Measurements from ENCODE around the gene DDX31.

Gene DDX31

DNA sequence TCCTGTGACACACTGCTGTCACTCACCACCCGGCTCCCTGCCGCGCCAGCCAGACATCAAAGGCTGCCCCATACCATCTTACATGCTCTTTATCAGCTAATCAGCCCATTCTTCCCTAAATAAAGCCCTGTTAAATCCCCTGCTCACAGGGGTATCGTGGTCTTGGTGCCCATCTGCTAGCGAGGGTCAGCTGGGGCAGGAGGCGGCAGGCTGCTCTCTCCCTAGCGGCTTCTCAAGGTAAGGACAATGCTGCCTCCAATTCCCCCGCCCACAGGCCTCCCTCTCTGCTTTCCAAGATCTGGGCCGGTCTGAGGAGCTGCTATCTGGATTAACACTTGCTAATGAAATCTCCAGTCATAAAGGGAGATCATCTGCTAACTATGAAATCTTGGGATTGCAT is 60.6 kb downstream of the DDX31 start:
- POLR2A ChIA-PET, result no interaction called here
- H3K9me3 ChIP-seq (ENCODE audit: control extremely low read depth in 1 of 5, control insufficient read depth in 4 of 5, insufficient read depth in 2 of 5, low read depth in 1 of 5, low read length in 4 of 5), result no peaks in the 10 kb centered on the region
- H3K4me3 ChIP-seq (ENCODE audit: control insufficient read depth in 1 of 7, extremely low read depth in 1 of 7, insufficient read depth in 4 of 7, low read depth in 2 of 7, low read length in 6 of 7), result no peak overlapping the region
- WGBS (ENCODE audit: insufficient coverage), result 99% methylated on average over 9 of the region's 9 CpGs
- CTCF ChIA-PET, result no interaction called here
- no peak overlapping the region for H3K27ac ChIP-seq (ENCODE audit: insufficient read depth in 1 of 2, low read depth in 1 of 2, low read length in 2 of 2, poor library complexity in 1 of 2, severe bottlenecking in 2 of 2)
- no peak for DNase-seq
- peaks cover 10 to 81% (median 44%) of the 10 kb centered on the region in 4 experiments for H3K36me3 ChIP-seq (ENCODE audit: control insufficient read depth in 4 of 4, insufficient read depth in 4 of 4, low read length in 3 of 4)
- no peaks in the 10 kb centered on the region for H3K4me1 ChIP-seq (ENCODE audit: control extremely low read depth in 1 of 4, control insufficient read depth in 4 of 4, insufficient read depth in 4 of 4, low read length in 3 of 4)
- H3K27me3 ChIP-seq (replicated peaks in 2 of 5; ENCODE audit: control insufficient read depth in 4 of 5, insufficient read depth in 5 of 5, low read length in 4 of 5), result no peaks in the 10 kb centered on the region

DNA sequence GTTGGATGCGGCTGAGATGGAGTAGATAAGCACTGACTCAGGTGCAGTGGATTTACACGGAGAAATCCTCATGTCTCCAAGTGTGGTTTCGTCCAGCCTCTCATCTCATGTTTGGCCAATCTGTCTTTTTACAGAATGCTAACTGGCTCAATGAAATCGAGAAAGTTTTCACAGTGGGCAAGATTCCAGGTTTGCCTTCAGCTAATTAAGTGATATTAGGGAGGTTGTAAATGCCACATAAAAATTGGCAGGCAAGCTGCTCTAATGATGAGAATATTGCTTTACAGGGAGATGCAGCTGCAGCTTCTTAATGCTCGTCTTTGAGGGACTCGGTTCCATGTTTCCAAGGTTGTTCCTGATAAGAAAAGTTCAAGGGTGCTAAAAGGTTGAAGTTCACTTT is 63.7 kb downstream of the DDX31 start:
- ChIA-PET POLR2A (no interaction called here), CTCF (no interaction called here)
- no peaks in the 10 kb centered on the region for H3K9me3 ChIP-seq (ENCODE audit: control extremely low read depth in 1 of 5, control insufficient read depth in 4 of 5, insufficient read depth in 2 of 5, low read depth in 1 of 5, low read length in 4 of 5)
- no peak overlapping the region for H3K27ac ChIP-seq (ENCODE audit: insufficient read depth in 1 of 2, low read depth in 1 of 2, low read length in 2 of 2, poor library complexity in 1 of 2, severe bottlenecking in 2 of 2)
- 94% methylated on average over 6 of the region's 6 CpGs for WGBS (ENCODE audit: insufficient coverage)
- peaks cover 6 to 81% (median 43%) of the 10 kb centered on the region in 4 experiments for H3K36me3 ChIP-seq (ENCODE audit: control insufficient read depth in 4 of 4, insufficient read depth in 4 of 4, low read length in 3 of 4)
- no peak overlapping the region for H3K4me3 ChIP-seq (ENCODE audit: control insufficient read depth in 1 of 7, extremely low read depth in 1 of 7, insufficient read depth in 4 of 7, low read depth in 2 of 7, low read length in 6 of 7)
- H3K27me3 ChIP-seq (replicated peaks in 2 of 5; ENCODE audit: control insufficient read depth in 4 of 5, insufficient read depth in 5 of 5, low read length in 4 of 5), result no peaks in the 10 kb centered on the region
- DNase-seq, result no peak
- H3K4me1 ChIP-seq (ENCODE audit: control extremely low read depth in 1 of 4, control insufficient read depth in 4 of 4, insufficient read depth in 4 of 4, low read length in 3 of 4), result no peaks in the 10 kb centered on the region

DNA sequence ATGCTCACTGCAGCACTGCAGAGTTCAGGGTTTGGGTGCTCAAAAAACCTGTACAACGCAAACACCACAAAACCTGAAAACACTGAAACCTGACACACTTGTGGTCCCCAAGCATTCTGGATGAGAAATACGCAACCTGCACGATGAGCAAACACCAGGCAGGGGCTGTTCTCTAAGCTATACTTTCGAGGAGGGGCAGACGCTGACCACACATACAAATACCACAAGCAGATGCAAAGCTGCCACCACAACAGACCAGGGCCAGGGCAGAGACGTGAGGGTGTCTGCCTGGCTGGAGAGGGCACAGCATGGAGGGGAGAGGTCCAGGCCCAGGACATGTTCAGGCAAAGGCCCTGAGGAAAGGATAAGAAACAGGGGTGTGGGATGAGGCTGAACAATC is 64.4 kb downstream of the DDX31 start:
- DNase-seq, result no peak
- Histone ChIP-seq H3K4me1 (ENCODE audit: control extremely low read depth in 1 of 4, control insufficient read depth in 4 of 4, insufficient read depth in 4 of 4, low read length in 3 of 4) (no peaks in the 10 kb centered on the region), H3K27ac (ENCODE audit: insufficient read depth in 1 of 2, low read depth in 1 of 2, low read length in 2 of 2, poor library complexity in 1 of 2, severe bottlenecking in 2 of 2) (no peak overlapping the region), H3K36me3 (ENCODE audit: control insufficient read depth in 4 of 4, insufficient read depth in 4 of 4, low read length in 3 of 4) (peaks cover 6 to 81% (median 42%) of the 10 kb centered on the region in 4 experiments), H3K27me3 (replicated peaks in 2 of 5; ENCODE audit: control insufficient read depth in 4 of 5, insufficient read depth in 5 of 5, low read length in 4 of 5) (no peaks in the 10 kb centered on the region), H3K4me3 (ENCODE audit: control insufficient read depth in 1 of 7, extremely low read depth in 1 of 7, insufficient read depth in 4 of 7, low read depth in 2 of 7, low read length in 6 of 7) (no peak overlapping the region), H3K9me3 (ENCODE audit: control extremely low read depth in 1 of 5, control insufficient read depth in 4 of 5, insufficient read depth in 2 of 5, low read depth in 1 of 5, low read length in 4 of 5) (no peaks in the 10 kb centered on the region)
- WGBS (ENCODE audit: insufficient coverage), result 100% methylated on average over 2 of the region's 6 CpGs
- ChIA-PET POLR2A (no interaction called here), CTCF (interaction anchor here (0.6 kb wide), 1 partner anchor 201 kb away, joined by 3 read pairs; no protein-coding TSS in a partner anchor)

DNA sequence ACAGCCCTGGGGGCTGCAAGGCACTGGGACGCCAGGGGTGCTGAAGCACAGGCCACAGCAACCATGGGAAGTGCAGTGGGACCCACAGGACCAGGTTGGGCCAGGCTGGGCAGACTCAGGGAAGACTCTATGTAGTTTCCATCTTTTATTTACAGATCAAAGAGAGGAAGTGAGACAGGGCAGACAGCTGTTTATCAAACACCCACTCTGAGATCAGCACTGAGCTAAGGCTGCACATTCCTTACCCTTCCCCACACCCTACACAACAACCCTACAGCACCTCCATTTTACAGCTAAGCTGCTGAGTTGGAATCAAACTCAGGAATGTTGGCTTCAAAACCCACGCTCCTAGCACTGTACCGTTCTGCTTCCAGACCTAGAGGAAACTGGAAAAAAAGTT is 67.6 kb downstream of the DDX31 start:
- peaks cover 4 to 68% (median 41%) of the 10 kb centered on the region in 4 experiments for H3K36me3 ChIP-seq (ENCODE audit: control insufficient read depth in 4 of 4, insufficient read depth in 4 of 4, low read length in 3 of 4)
- no peaks in the 10 kb centered on the region for H3K9me3 ChIP-seq (ENCODE audit: control extremely low read depth in 1 of 5, control insufficient read depth in 4 of 5, insufficient read depth in 2 of 5, low read depth in 1 of 5, low read length in 4 of 5)
- peaks cover 0 to 8% (median 4%) of the 10 kb centered on the region in 4 experiments for H3K4me1 ChIP-seq (ENCODE audit: control extremely low read depth in 1 of 4, control insufficient read depth in 4 of 4, insufficient read depth in 4 of 4, low read length in 3 of 4)
- H3K27ac ChIP-seq (ENCODE audit: insufficient read depth in 1 of 2, low read depth in 1 of 2, low read length in 2 of 2, poor library complexity in 1 of 2, severe bottlenecking in 2 of 2), result no peak overlapping the region
- peaks cover 0 to 1% (median 0%) of the 10 kb centered on the region in 5 experiments for H3K27me3 ChIP-seq (replicated peaks in 2 of 5; ENCODE audit: control insufficient read depth in 4 of 5, insufficient read depth in 5 of 5, low read length in 4 of 5)
- POLR2A ChIA-PET, result no interaction called here
- H3K4me3 ChIP-seq (ENCODE audit: control insufficient read depth in 1 of 7, extremely low read depth in 1 of 7, insufficient read depth in 4 of 7, low read depth in 2 of 7, low read length in 6 of 7), result no peak overlapping the region
- no peak for DNase-seq
- 97% methylated on average over 2 of the region's 3 CpGs for WGBS (ENCODE audit: insufficient coverage)
- CTCF ChIA-PET, result no interaction called here

DNA sequence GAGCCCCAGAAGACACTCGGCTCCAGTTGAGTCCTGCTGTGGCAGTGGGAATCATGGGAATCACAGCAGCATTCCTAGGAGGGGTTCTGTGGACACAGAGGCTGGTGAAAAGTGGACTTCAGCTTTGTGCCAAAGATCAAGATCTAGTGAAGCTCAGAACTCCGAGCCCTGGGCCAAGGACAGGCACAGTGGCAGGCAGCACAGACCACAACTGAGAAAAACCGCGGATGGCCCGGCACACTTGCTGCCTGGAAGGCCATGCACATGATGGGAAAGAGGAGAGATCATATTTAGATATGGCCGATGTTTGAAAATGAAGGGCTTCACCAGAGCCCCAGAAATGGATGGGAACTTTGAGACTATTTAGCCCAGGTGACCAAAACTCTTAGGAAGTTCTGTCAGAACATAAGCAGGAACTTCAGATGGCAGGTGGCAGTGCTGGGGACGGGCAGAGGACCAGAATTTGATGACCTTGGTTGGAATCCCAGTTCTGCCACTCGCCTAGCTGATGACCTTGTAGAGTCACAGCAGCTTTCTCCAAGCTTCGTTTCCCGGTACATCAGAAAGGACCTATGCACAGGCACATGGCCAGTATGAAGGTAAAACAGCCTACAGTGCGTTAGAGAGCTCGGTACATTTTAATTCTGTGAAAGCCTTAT is 69.3 kb downstream of the DDX31 start:
- H3K4me1 ChIP-seq (ENCODE audit: control extremely low read depth in 1 of 4, control insufficient read depth in 4 of 4, insufficient read depth in 4 of 4, low read length in 3 of 4), result peaks cover 0 to 12% (median 4%) of the 10 kb centered on the region in 4 experiments
- CTCF ChIA-PET, result interaction anchor here (1.3 kb wide), 1 partner anchor 8 kb away, joined by 3 read pairs; no protein-coding TSS in a partner anchor
- whole genome bisulfite sequencing (ENCODE audit: insufficient coverage), result 99% methylated on average over 12 of the region's 12 CpGs
- peaks cover 0 to 1% (median 0%) of the 10 kb centered on the region in 5 experiments for H3K27me3 ChIP-seq (replicated peaks in 2 of 5; ENCODE audit: control insufficient read depth in 4 of 5, insufficient read depth in 5 of 5, low read length in 4 of 5)
- no peak for DNase-seq
- no peak overlapping the region for H3K27ac ChIP-seq (ENCODE audit: insufficient read depth in 1 of 2, low read depth in 1 of 2, low read length in 2 of 2, poor library complexity in 1 of 2, severe bottlenecking in 2 of 2)
- H3K36me3 ChIP-seq (ENCODE audit: control insufficient read depth in 4 of 4, insufficient read depth in 4 of 4, low read length in 3 of 4), result peaks cover 9 to 59% (median 38%) of the 10 kb centered on the region in 4 experiments
- no peaks in the 10 kb centered on the region for H3K9me3 ChIP-seq (ENCODE audit: control extremely low read depth in 1 of 5, control insufficient read depth in 4 of 5, insufficient read depth in 2 of 5, low read depth in 1 of 5, low read length in 4 of 5)
- POLR2A ChIA-PET, result no interaction called here
- H3K4me3 ChIP-seq (ENCODE audit: control insufficient read depth in 1 of 7, extremely low read depth in 1 of 7, insufficient read depth in 4 of 7, low read depth in 2 of 7, low read length in 6 of 7), result no peak overlapping the region

DNA sequence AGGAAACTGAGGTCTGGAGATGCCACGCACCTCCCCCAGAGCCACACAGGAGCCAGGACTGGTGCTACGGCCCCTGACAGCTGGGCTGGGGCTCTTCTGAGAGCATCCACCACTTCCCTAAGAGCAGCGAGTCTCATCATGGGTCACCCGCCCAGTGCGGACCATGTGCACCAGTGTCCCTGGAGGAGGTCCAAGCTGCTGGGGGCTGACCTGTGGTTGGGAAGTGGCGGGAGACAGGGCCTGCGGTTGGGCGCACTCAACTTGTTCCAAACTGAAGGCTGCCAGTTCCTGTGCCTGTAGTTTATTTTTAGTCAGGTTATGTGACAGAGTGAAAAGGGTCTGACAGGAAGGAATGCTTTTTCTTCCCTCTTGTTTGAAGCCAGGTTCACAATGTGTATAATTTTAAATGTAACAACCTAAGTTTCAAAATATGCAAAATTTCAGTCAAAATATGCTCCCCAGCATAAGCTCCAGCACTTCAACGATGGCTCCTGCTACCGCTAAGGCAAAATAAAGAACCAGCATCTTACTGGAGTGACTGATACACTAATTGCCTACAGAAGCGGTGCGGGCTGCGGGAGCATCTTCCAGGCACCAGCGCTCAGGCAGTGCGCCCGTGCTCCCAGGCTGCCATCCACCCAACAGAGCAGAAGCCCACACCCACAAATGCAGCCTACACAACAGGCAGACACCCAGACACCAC is 72.6 kb downstream of the DDX31 start:
- peaks cover 8 to 54% (median 33%) of the 10 kb centered on the region in 4 experiments for H3K36me3 ChIP-seq (ENCODE audit: control insufficient read depth in 4 of 4, insufficient read depth in 4 of 4, low read length in 3 of 4)
- no peak for DNase-seq
- no peaks in the 10 kb centered on the region for H3K9me3 ChIP-seq (ENCODE audit: control extremely low read depth in 1 of 5, control insufficient read depth in 4 of 5, insufficient read depth in 2 of 5, low read depth in 1 of 5, low read length in 4 of 5)
- H3K27me3 ChIP-seq (replicated peaks in 2 of 5; ENCODE audit: control insufficient read depth in 4 of 5, insufficient read depth in 5 of 5, low read length in 4 of 5), result peaks cover 0 to 13% (median 5%) of the 10 kb centered on the region in 5 experiments
- ChIA-PET CTCF (no interaction called here), POLR2A (no interaction called here)
- 71% methylated on average over 13 of the region's 16 CpGs for WGBS (ENCODE audit: insufficient coverage)
- H3K4me1 ChIP-seq (ENCODE audit: control extremely low read depth in 1 of 4, control insufficient read depth in 4 of 4, insufficient read depth in 4 of 4, low read length in 3 of 4), result peaks cover 0 to 12% (median 4%) of the 10 kb centered on the region in 4 experiments
- no peak overlapping the region for H3K27ac ChIP-seq (ENCODE audit: insufficient read depth in 1 of 2, low read depth in 1 of 2, low read length in 2 of 2, poor library complexity in 1 of 2, severe bottlenecking in 2 of 2)
- H3K4me3 ChIP-seq (ENCODE audit: control insufficient read depth in 1 of 7, extremely low read depth in 1 of 7, insufficient read depth in 4 of 7, low read depth in 2 of 7, low read length in 6 of 7), result no peak overlapping the region

DNA sequence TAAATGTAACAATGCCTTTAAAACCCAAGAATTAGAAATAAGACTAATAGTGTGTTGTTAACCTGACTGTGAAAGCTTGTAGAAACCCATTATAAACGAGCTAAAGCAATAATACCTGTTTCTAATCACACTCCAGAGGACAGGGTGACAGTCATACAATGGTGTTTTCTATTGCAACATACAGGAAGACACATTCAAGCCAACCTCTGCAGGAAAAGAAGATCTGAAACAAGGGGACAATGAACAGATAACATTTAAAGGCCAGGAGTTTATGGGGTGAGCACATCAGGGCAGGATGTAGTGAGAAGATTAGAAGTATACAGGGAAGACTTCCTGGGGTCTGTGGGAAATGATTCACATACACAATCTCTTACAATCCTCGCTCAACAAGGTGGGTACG is 73.6 kb downstream of the DDX31 start:
- H3K27me3 ChIP-seq (replicated peaks in 2 of 5; ENCODE audit: control insufficient read depth in 4 of 5, insufficient read depth in 5 of 5, low read length in 4 of 5), result peaks cover 0 to 24% (median 15%) of the 10 kb centered on the region in 5 experiments
- 100% methylated on average over 1 of the region's 3 CpGs for WGBS (ENCODE audit: insufficient coverage)
- no peak overlapping the region for H3K27ac ChIP-seq (ENCODE audit: insufficient read depth in 1 of 2, low read depth in 1 of 2, low read length in 2 of 2, poor library complexity in 1 of 2, severe bottlenecking in 2 of 2)
- H3K4me3 ChIP-seq (ENCODE audit: control insufficient read depth in 1 of 7, extremely low read depth in 1 of 7, insufficient read depth in 4 of 7, low read depth in 2 of 7, low read length in 6 of 7), result no peak overlapping the region
- peaks cover 8 to 48% (median 28%) of the 10 kb centered on the region in 4 experiments for H3K36me3 ChIP-seq (ENCODE audit: control insufficient read depth in 4 of 4, insufficient read depth in 4 of 4, low read length in 3 of 4)
- ChIA-PET CTCF (no interaction called here), POLR2A (no interaction called here)
- H3K4me1 ChIP-seq (ENCODE audit: control extremely low read depth in 1 of 4, control insufficient read depth in 4 of 4, insufficient read depth in 4 of 4, low read length in 3 of 4), result peaks cover 0 to 12% (median 4%) of the 10 kb centered on the region in 4 experiments
- DNase-seq, result no peak
- H3K9me3 ChIP-seq (ENCODE audit: control extremely low read depth in 1 of 5, control insufficient read depth in 4 of 5, insufficient read depth in 2 of 5, low read depth in 1 of 5, low read length in 4 of 5), result no peaks in the 10 kb centered on the region
